Upper lobe of right lung (tissue), 1 donor: Measurements from ENCODE around the gene ARMH3. TPM values are rescaled to one million over a fixed set of nuclear protein-coding genes. Genes with fewer than 3 reads are reported as not detected.

Source experiments
- ATAC-seq: fragments of 200-7000 bp; cut with Tn5 transposase; one replicate; pipeline ENCODE4 v1.9.1; 2020; ENCODE audit warnings: mild to moderate bottlenecking, moderate library complexity
- DNase-seq: peaks from one replicate; pipeline ENCODE4 v3.0.0-alpha.2; 2020
- H3K27ac ChIP-seq: fragments of 200-600 bp; one replicate; pipeline ENCODE4 v1.8.0; 2022
- H3K27me3 ChIP-seq: fragments of 200-600 bp; one replicate; pipeline ENCODE4 v1.8.0; 2022; ENCODE audit warnings: mild to moderate bottlenecking
- H3K36me3 ChIP-seq: fragments of 200-600 bp; one replicate; pipeline ENCODE4 v1.8.0; 2022
- H3K4me1 ChIP-seq: fragments of 200-600 bp; one replicate; pipeline ENCODE4 v1.8.0; 2022
- H3K4me3 ChIP-seq: fragments of 200-600 bp; one replicate; pipeline ENCODE4 v1.8.0; 2022; ENCODE audit warnings: mild to moderate bottlenecking
- H3K9me3 ChIP-seq: fragments of 200-600 bp; one replicate; pipeline ENCODE4 v1.8.0; 2022
- intact Hi-C: fragments of 100-400 bp; cut with DNase I; formaldehyde crosslinking; loops from one replicate; pipeline ENCODE4 v1.11.0; 2022
- total RNA-seq: library from RNA; stranded (reverse); fragmentation: NEBNext Ultra II Directional; extraction: Animal tissue kit (Norgen Biotek cat#: 25700); gene quantifications from one replicate; pipeline ENCODE4 v1.2.1, GENCODE V29; 2021
- TF ChIP-seq, protein P1 (sequence below): fragments of 200-600 bp; IDR thresholded peaks from one replicate; pipeline ENCODE4 v1.8.0; 2022; ENCODE audit warnings: antibody characterized with exemption
- donor health status: DM: no; HTN: yes; CAD: no; lungs with severe emphysema.

ARMH3 gene
- total RNA-seq, 1 donor from 2014 or later, result 37.2 TPM

DNA sequence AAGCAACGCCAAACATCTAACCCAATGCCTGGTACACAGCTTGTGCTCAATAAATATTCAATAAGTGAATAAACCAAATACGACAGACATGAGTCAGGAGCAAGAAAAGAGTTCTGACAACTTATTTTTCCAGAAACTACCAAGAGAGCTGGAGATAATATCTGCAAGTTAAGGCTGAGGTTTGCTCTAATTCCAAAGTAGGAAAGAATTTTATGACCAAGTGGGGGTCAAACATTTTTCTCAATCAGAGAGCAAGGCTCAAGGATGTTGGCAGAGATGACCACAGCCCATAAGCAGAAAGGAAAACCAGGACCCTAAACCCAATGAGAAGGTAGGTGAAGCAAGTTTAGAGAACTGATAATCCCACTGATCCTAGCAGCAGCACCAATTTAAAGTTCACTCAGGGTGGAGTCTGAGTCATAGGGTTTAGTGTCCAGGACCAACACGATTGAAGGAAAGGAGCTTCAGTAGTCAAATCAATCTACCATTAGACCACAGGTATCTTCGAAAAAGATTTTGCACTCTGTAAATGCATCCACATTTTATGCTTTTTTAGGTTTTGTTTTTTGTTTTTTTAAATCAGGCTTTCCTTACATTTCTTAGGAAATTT, 163.1 kb downstream of the ARMH3 start:
- ATAC-seq (no peak), DNase-seq (no peak)
- no peaks in the 10 kb centered on the region for H3K27me3 ChIP-seq
- H3K36me3 ChIP-seq, result peaks cover 8% of the 10 kb centered on the region
- H3K4me3 ChIP-seq, result no peak overlapping the region
- TF ChIP-seq, protein P1, sequence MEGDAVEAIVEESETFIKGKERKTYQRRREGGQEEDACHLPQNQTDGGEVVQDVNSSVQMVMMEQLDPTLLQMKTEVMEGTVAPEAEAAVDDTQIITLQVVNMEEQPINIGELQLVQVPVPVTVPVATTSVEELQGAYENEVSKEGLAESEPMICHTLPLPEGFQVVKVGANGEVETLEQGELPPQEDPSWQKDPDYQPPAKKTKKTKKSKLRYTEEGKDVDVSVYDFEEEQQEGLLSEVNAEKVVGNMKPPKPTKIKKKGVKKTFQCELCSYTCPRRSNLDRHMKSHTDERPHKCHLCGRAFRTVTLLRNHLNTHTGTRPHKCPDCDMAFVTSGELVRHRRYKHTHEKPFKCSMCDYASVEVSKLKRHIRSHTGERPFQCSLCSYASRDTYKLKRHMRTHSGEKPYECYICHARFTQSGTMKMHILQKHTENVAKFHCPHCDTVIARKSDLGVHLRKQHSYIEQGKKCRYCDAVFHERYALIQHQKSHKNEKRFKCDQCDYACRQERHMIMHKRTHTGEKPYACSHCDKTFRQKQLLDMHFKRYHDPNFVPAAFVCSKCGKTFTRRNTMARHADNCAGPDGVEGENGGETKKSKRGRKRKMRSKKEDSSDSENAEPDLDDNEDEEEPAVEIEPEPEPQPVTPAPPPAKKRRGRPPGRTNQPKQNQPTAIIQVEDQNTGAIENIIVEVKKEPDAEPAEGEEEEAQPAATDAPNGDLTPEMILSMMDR, result no peak
- no peak overlapping the region for H3K27ac ChIP-seq
- H3K4me1 ChIP-seq, result no peaks in the 10 kb centered on the region
- intact Hi-C loops, result no loop called here
- H3K9me3 ChIP-seq, result no peaks in the 10 kb centered on the region

DNA sequence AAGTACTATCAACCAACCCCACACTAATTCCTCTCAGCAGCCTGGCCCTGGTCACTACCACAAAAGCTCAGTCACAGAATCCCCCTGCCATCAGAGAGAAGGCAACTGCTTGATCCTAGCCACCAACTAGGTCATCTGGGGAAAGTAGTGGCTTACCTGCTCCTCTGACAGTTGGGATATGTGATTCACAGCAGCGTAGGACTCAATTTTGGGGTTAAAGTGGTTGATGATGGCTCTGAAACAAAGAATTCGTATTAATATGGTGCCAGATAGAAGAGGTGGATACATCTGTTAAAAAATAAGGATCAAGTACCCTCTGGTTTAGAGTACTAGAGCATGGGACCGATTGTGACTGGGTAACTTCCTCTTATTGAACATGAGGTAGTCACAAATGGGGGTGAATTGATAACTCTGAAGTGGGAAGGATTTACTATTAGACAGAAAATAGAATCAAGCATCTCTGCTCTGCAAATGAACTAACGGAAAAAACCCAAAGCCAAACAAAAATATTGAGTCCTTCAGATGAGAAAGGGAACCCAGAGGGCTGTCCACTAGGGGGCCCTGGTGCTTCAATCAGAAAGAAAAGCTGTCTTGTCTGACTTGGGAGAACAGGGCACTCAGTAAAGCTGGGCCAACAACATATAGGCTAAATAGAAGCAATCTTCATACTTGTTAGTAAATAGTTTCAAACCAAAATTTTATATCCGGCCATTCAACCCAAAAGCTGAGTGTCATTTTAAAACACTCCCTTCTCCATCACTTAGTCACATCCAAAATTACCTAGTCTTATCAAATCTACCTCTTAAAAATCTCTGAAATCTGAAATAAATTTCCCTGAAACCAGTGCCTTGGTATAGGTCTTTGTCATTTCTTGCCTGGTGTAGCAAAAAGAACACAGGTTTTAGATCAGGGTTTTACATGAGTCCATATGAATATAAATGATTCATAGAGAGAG, 166.4 kb downstream of the ARMH3 start:
- H3K27ac ChIP-seq, result no peak overlapping the region
- no peak overlapping the region for H3K4me3 ChIP-seq
- DNase-seq (peak; percentile 71), ATAC-seq (peak; percentile 86)
- no peaks in the 10 kb centered on the region for H3K4me1 ChIP-seq
- H3K36me3 ChIP-seq, result peaks cover 12% of the 10 kb centered on the region
- H3K27me3 ChIP-seq, result no peaks in the 10 kb centered on the region
- TF ChIP-seq, protein P1, result peak; percentile 85
- intact Hi-C loops, result no loop called here
- H3K9me3 ChIP-seq, result no peaks in the 10 kb centered on the region

DNA sequence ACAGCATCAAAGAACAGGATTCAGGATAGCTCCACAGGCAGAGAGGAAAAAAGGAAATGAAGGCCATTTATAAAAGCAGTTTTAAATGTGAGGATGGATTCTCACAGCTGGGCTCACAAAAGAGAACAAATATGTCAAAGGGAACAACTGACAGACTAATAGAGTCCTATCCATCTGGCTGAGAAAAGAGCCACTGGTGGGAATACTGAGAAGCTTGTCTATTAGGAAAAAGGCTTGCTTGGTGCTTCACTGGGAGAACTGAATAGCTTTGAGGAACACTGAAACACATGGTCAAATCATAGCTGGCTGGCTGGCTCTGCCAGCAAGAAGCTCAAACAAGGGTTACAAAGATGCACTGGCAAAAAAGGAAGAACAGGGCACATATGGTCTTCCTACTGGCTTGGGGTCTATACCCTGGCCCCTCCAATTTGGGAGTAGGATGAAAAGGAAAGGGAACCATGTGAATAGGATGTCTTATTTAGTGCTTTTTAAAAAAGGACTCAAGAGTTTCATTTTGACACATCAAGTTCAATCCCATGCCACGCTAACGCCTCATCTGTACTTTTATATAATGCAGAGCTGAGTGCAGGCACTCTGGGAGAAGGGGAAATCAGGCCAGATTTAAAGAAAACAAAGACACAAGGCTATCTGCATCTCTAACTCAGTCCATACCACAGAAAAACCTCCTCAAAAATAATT, 167.6 kb downstream of the ARMH3 start:
- DNase-seq (no peak), ATAC-seq (no peak)
- H3K9me3 ChIP-seq, result no peaks in the 10 kb centered on the region
- H3K27ac ChIP-seq, result no peak overlapping the region
- H3K36me3 ChIP-seq, result peaks cover 12% of the 10 kb centered on the region
- no peaks in the 10 kb centered on the region for H3K4me1 ChIP-seq
- TF ChIP-seq, protein P1, result no peak
- intact Hi-C loops, result no loop called here
- no peak overlapping the region for H3K4me3 ChIP-seq
- no peaks in the 10 kb centered on the region for H3K27me3 ChIP-seq

DNA sequence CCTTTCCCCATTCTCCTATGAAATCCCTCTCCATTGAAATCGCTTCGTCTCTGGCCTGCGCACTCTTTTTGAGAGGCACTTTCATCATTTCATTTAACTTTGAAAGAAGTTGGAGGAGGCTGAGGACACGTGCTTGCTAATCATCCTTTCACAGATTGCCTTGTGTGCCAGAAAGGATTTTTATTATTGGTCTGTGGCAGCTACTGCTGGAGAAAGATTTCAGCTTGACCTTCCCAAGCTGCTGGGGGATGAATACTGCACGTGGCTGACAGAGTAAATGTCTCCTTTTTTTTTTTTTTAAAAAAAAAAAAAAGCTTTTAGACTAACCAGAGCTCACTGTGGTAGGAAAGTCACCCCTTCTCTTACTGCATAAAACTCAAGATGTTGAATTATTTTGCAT, 168.2 kb downstream of the ARMH3 start:
- intact Hi-C loops, result no loop called here
- TF ChIP-seq, protein P1, result no peak
- ATAC-seq, result no peak
- no peak overlapping the region for H3K4me3 ChIP-seq
- no peaks in the 10 kb centered on the region for H3K9me3 ChIP-seq
- H3K4me1 ChIP-seq, result no peaks in the 10 kb centered on the region
- H3K36me3 ChIP-seq, result peaks cover 12% of the 10 kb centered on the region
- no peak for DNase-seq
- no peak overlapping the region for H3K27ac ChIP-seq
- H3K27me3 ChIP-seq, result no peaks in the 10 kb centered on the region

DNA sequence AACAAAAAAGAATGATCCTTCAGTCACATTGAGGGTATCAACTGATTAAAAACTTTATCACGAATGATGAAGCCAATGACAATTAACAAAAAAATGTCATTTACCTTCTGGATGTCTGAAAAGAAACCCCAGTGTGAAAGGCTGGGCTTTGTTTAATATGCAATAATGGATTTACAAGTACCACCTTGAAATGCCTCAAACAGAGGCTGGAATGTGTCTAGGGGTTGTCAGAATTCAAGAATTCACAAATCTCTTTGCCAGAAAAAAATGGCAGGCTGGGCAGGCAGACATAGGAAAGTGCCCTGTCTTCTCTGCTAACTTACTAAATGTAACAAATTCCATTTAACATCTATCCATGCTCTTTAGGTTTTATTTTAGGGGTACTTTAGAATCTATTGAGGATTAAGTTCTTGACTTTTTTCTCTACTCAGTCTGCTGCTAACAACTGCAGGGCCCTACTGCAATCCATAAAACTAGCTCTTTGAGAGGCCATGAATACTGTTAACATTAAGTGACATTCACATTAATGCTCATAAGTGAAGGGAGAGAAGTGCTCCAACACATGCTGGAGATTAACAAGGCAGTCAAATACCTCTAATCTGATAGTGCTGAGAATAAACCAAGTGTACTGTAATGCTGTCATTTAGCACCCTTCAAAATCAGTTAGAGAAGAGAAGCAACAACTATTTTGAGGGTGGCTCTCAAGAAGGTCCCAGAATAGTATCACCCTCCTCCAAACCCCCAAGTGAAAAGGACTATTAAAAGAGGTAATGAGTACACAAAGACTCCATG, 169.3 kb downstream of the ARMH3 start:
- Histone ChIP-seq H3K4me3 (no peak overlapping the region), H3K36me3 (peaks cover 12% of the 10 kb centered on the region), H3K9me3 (no peaks in the 10 kb centered on the region), H3K27ac (no peak overlapping the region), H3K4me1 (no peaks in the 10 kb centered on the region), H3K27me3 (no peaks in the 10 kb centered on the region)
- TF ChIP-seq, protein P1, result no peak
- intact Hi-C loops, result no loop called here
- DNase-seq, result no peak
- ATAC-seq, result no peak
